Superior temporal gyrus (tissue), 1 donor: Measurements from ENCODE around the gene RGS12.

Experiments used
- DNase-seq: peaks from one replicate; pipeline ENCODE4 v3.0.0-alpha.2; 2016; ENCODE audit errors: extremely low spot score

The RGS12 gene

GRCh38 chr4:3311095-3311372 is 18.2 kb downstream of the RGS12 start:
- DNase-seq = no peak

GRCh38 chr4:3311489-3312171 is 18.8 kb downstream of the RGS12 start:
- no peak for DNase-seq

GRCh38 chr4:3312362-3312761 is 19.5 kb downstream of the RGS12 start:
- DNase-seq = no peak

- DNase-seq = no peak
These were observed 20.3 kb downstream of the RGS12 start for GRCh38 chr4:3313139-3313538.

GRCh38 chr4:3313556-3314228 is 20.9 kb downstream of the RGS12 start:
- no peak for DNase-seq

- no peak for DNase-seq
These were observed 22.0 kb downstream of the RGS12 start for GRCh38 chr4:3314706-3315260.

GRCh38 chr4:3315566-3315965 is 22.7 kb downstream of the RGS12 start:
- no peak for DNase-seq

- DNase-seq = no peak
These were observed 23.3 kb downstream of the RGS12 start for GRCh38 chr4:3316146-3316545.

GRCh38 chr4:3317011-3317655 is 24.3 kb downstream of the RGS12 start:
- no peak for DNase-seq

GRCh38 chr4:3317656-3318211 is 24.9 kb downstream of the RGS12 start:
- DNase-seq = no peak

GRCh38 chr4:3318561-3319021 is 25.8 kb downstream of the RGS12 start:
- no peak for DNase-seq

- no peak for DNase-seq
These were observed 27.7 kb downstream of the RGS12 start for GRCh38 chr4:3320361-3321023.

- no peak for DNase-seq
These were observed 28.6 kb downstream of the RGS12 start for GRCh38 chr4:3321295-3321889.

- DNase-seq = no peak
These were observed 29.3 kb downstream of the RGS12 start for GRCh38 chr4:3322059-3322550.

GRCh38 chr4:3323071-3323481 is 30.3 kb downstream of the RGS12 start:
- DNase-seq = no peak

- no peak for DNase-seq
These were observed 31.4 kb downstream of the RGS12 start for GRCh38 chr4:3324093-3324815.

GRCh38 chr4:3328814-3329663 is 36.2 kb downstream of the RGS12 start:
- DNase-seq = no peak

- no peak for DNase-seq
These were observed 37.1 kb downstream of the RGS12 start for GRCh38 chr4:3329887-3330286.

GRCh38 chr4:3330707-3331106 is 37.9 kb downstream of the RGS12 start:
- no peak for DNase-seq
